Upper lobe of right lung (tissue), 1 donor: Measurements from ENCODE around the gene CDK5RAP2. TPM values are rescaled to one million over a fixed set of nuclear protein-coding genes. Genes with fewer than 3 reads are reported as not detected.

ENCODE experiments used
- ATAC-seq: fragments of 200-7000 bp; cut with Tn5 transposase; one replicate; pipeline ENCODE4 v1.9.1; 2020; ENCODE audit warnings: mild to moderate bottlenecking, moderate library complexity
- DNase-seq: peaks from one replicate; pipeline ENCODE4 v3.0.0-alpha.2; 2020
- H3K27ac ChIP-seq: fragments of 200-600 bp; one replicate; pipeline ENCODE4 v1.8.0; 2022
- H3K27me3 ChIP-seq: fragments of 200-600 bp; one replicate; pipeline ENCODE4 v1.8.0; 2022; ENCODE audit warnings: mild to moderate bottlenecking
- H3K36me3 ChIP-seq: fragments of 200-600 bp; one replicate; pipeline ENCODE4 v1.8.0; 2022
- H3K4me1 ChIP-seq: fragments of 200-600 bp; one replicate; pipeline ENCODE4 v1.8.0; 2022
- H3K4me3 ChIP-seq: fragments of 200-600 bp; one replicate; pipeline ENCODE4 v1.8.0; 2022; ENCODE audit warnings: mild to moderate bottlenecking
- H3K9me3 ChIP-seq: fragments of 200-600 bp; one replicate; pipeline ENCODE4 v1.8.0; 2022
- intact Hi-C: fragments of 100-400 bp; cut with DNase I; formaldehyde crosslinking; loops from one replicate; pipeline ENCODE4 v1.11.0; 2022
- total RNA-seq: library from RNA; stranded (reverse); fragmentation: NEBNext Ultra II Directional; extraction: Animal tissue kit (Norgen Biotek cat#: 25700); gene quantifications from one replicate; pipeline ENCODE4 v1.2.1, GENCODE V29; 2021
- TF ChIP-seq, protein P1 (sequence below): fragments of 200-600 bp; IDR thresholded peaks from one replicate; pipeline ENCODE4 v1.8.0; 2022; ENCODE audit warnings: antibody characterized with exemption
- donor health status: DM: no; HTN: yes; CAD: no; lungs with severe emphysema.

CDK5RAP2 gene
- total RNA-seq, 1 donor from 2014 or later: 54.2 TPM

DNA sequence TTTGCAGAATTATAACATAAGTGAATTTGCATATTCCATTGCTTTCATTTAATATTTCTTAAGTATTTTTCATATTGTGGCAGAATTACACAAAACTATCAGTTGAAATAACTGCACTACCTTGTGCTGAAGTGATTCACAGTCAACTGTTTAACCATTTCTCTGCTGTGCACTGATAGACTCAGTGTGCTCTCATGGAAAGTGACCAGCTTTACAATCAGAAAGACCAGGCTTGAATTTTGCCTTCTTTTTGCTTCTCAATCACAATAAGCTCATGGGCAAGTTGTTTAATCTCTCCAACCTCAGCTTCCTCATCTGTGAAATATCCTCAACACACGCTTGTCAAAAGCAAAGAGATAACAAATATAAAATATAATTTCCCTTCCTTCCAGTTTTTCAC, 18.3 kb downstream of the CDK5RAP2 start:
- Histone ChIP-seq H3K4me1 (no peaks in the 10 kb centered on the region), H3K27ac (no peak overlapping the region), H3K9me3 (no peaks in the 10 kb centered on the region), H3K4me3 (no peak overlapping the region), H3K36me3 (peaks cover 28% of the 10 kb centered on the region), H3K27me3 (no peaks in the 10 kb centered on the region)
- TF ChIP-seq, protein P1, sequence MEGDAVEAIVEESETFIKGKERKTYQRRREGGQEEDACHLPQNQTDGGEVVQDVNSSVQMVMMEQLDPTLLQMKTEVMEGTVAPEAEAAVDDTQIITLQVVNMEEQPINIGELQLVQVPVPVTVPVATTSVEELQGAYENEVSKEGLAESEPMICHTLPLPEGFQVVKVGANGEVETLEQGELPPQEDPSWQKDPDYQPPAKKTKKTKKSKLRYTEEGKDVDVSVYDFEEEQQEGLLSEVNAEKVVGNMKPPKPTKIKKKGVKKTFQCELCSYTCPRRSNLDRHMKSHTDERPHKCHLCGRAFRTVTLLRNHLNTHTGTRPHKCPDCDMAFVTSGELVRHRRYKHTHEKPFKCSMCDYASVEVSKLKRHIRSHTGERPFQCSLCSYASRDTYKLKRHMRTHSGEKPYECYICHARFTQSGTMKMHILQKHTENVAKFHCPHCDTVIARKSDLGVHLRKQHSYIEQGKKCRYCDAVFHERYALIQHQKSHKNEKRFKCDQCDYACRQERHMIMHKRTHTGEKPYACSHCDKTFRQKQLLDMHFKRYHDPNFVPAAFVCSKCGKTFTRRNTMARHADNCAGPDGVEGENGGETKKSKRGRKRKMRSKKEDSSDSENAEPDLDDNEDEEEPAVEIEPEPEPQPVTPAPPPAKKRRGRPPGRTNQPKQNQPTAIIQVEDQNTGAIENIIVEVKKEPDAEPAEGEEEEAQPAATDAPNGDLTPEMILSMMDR: no peak
- ATAC-seq (no peak), DNase-seq (no peak)
- intact Hi-C loops: no loop called here

DNA sequence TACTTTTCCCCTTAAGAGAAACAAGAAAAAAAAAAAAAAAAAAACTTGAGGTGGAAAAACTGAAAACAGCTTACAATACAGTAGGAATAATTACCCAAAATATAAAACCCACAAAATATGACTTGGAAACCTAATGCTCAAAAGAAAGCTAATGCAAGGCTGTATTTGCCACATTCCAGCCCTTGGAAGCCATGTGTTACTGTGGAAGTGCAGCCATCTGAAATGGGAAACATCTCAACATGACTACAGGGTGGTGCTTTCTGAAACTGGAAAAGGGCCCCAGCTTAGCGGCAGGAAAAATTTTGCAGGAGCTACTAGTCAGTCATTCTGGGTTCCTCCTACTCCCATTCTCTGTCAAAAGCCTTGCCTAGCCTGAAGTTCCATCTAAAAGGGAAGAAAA, 20.4 kb downstream of the CDK5RAP2 start:
- ATAC-seq (no peak), DNase-seq (no peak)
- Histone ChIP-seq H3K36me3 (peaks cover 10% of the 10 kb centered on the region), H3K27ac (no peak overlapping the region), H3K4me3 (no peak overlapping the region), H3K4me1 (no peaks in the 10 kb centered on the region), H3K27me3 (no peaks in the 10 kb centered on the region), H3K9me3 (no peaks in the 10 kb centered on the region)
- intact Hi-C loops: no loop called here
- TF ChIP-seq, protein P1: no peak

DNA sequence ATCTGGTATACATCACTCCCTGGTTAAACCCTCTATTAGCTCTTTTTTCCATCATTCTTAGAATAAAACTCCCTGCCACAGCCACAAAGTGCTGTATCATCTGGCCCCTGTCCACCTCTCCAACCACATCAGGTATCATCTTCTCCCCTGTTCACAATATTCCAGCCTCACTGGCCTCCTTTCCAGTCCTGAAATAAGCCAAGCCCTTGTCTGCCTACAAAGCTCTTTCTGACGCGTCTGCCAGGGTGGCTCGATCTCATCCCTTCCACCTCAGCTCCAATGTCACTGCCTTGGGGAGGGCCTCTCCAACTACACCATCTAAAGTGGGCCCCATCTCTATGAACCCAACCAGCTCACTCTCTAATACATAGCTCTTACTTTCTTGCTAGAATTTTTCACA, 21.5 kb downstream of the CDK5RAP2 start:
- peaks cover 14% of the 10 kb centered on the region for H3K36me3 ChIP-seq
- no peaks in the 10 kb centered on the region for H3K9me3 ChIP-seq
- no peak overlapping the region for H3K27ac ChIP-seq
- intact Hi-C loops: no loop called here
- TF ChIP-seq, protein P1: no peak
- no peak for ATAC-seq
- H3K27me3 ChIP-seq: no peaks in the 10 kb centered on the region
- no peaks in the 10 kb centered on the region for H3K4me1 ChIP-seq
- no peak overlapping the region for H3K4me3 ChIP-seq
- no peak for DNase-seq

DNA sequence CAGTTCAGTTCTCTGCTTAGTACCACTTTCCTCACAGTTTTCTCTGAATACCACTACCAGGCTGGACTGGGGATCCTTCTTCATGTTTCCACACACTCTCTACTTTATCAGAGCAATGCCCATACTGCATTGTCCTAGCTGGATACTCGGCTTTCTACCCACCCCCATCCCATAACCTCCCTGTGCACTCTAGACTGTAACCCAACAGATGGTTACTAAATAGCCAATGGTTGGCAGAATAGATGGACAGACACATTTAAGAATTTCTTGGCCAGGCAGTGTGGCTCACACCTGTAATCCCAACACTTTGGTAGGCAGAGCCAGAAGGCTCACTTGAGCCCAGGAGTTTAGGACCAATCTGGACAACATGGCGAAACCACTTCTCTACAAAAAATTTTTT, 22.8 kb downstream of the CDK5RAP2 start:
- DNase-seq (no peak), ATAC-seq (no peak)
- Histone ChIP-seq H3K4me1 (no peaks in the 10 kb centered on the region), H3K9me3 (no peaks in the 10 kb centered on the region), H3K4me3 (no peak overlapping the region), H3K27ac (no peak overlapping the region), H3K27me3 (no peaks in the 10 kb centered on the region), H3K36me3 (peaks cover 14% of the 10 kb centered on the region)
- intact Hi-C loops: no loop called here
- TF ChIP-seq, protein P1: no peak

DNA sequence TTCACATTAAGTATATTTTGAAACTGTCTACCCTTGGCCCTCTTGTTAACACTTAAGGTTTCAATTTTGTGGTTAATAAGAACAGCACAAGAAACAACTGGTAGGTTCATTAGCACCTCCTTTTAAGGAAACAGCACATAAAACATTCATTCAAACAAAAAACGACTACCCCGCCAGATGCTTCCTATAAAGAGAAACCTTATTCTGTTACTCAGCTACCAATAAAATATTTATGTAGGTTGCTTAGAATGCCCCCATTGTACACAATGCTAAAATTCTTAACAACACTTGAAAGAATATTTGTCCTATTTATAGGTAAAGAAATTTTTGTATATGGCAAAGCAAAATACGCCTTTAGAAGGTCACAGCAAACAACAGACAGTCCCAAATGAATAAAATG, 23.2 kb downstream of the CDK5RAP2 start:
- no peaks in the 10 kb centered on the region for H3K9me3 ChIP-seq
- no peak for DNase-seq

More for the DNA sequence above, 23.2 kb downstream of the CDK5RAP2 start:
- Histone ChIP-seq H3K4me1 (no peaks in the 10 kb centered on the region), H3K27me3 (no peaks in the 10 kb centered on the region), H3K4me3 (no peak overlapping the region), H3K27ac (no peak overlapping the region), H3K36me3 (peaks cover 14% of the 10 kb centered on the region)
- intact Hi-C loops: no loop called here
- TF ChIP-seq, protein P1: no peak
- ATAC-seq: no peak
